Muscle of leg (tissue), 11 donors: ENCODE results near the gene STXBP5. TPM values are rescaled to one million over a fixed set of nuclear protein-coding genes. Genes with fewer than 3 reads are reported as not detected.
A peak's percentile ranks its signal among the peaks of the same experiment; 100 is the strongest.

Experiments used
- DNase-seq: peaks from one replicate; pipeline ENCODE4 v3.0.0; 2013
- H3K27ac ChIP-seq: one replicate; pipeline ENCODE4 v1.5.1; 2013; ENCODE audit warnings: mild to moderate bottlenecking, low read length, control low read depth
- H3K27me3 ChIP-seq: one replicate; pipeline ENCODE4 v1.6.1; 2013; ENCODE audit warnings: low read length; ENCODE audit not compliant: control insufficient read depth, insufficient read depth
- H3K36me3 ChIP-seq: one replicate; pipeline ENCODE4 v1.6.1; 2013; ENCODE audit warnings: low read length; ENCODE audit not compliant: control insufficient read depth, insufficient read depth
- H3K4me1 ChIP-seq: one replicate; pipeline ENCODE4 v1.6.1; 2013; ENCODE audit warnings: low read length; ENCODE audit not compliant: control insufficient read depth, insufficient read depth
- H3K4me3 ChIP-seq: one replicate; pipeline ENCODE4 v1.5.1; 2013; ENCODE audit warnings: low read length, control low read depth
- H3K9me3 ChIP-seq: replicated peaks from 2 replicates; pipeline ENCODE4 v1.6.1; 2013; ENCODE audit warnings: low read depth, low read length; ENCODE audit not compliant: control insufficient read depth
- WGBS: methylation state at CpG from one replicate; pipeline ENCODE4 v1.1.5; 2013; ENCODE audit warnings: missing lambda C conversion rate; ENCODE audit not compliant: insufficient coverage; 5-methylcytosine and 5-hydroxymethylcytosine counted together
- polyA plus RNA-seq, 8 donors: library from polyadenylated mRNA; unstranded; fragments of 120-200 nt; gene quantifications; one replicate each; pipeline versions ENCODE4 v1.2.1 to v1.2.3, GENCODE V29; 2013; ENCODE audit warnings: inconsistent platforms in 1 of 8, low replicate concordance in 1 of 8; ENCODE audit not compliant: insufficient read length in 8 of 8, insufficient read depth in 1 of 8
- total RNA-seq: library from RNA; stranded (reverse); fragments of 120-200 nt; gene quantifications from one replicate; pipeline ENCODE4 v1.2.4, GENCODE V29; 2013

STXBP5 gene
- total and polyA plus RNA-seq, 9 donors = 9.8 to 15.7 (median 11.5) TPM

GRCh38 chr6:147262946-147263345 lies 58.7 kb downstream of the STXBP5 start:
- Histone ChIP-seq H3K36me3 (no peaks in the 10 kb centered on the region), H3K4me3 (no peak overlapping the region), H3K9me3 (no peaks in the 10 kb centered on the region), H3K27me3 (no peaks in the 10 kb centered on the region), H3K4me1 (no peaks in the 10 kb centered on the region), H3K27ac (no peak overlapping the region)
- no peak for DNase-seq
- WGBS = no CpG with 5 or more reads among the region's 1 CpG

- DNase-seq = no peak
- Histone ChIP-seq H3K36me3 (no peaks in the 10 kb centered on the region), H3K4me3 (no peak overlapping the region), H3K9me3 (no peaks in the 10 kb centered on the region), H3K4me1 (no peaks in the 10 kb centered on the region), H3K27ac (no peak overlapping the region), H3K27me3 (no peaks in the 10 kb centered on the region)
- WGBS = no CpG with 5 or more reads among the region's 3 CpGs
These were observed 62.6 kb downstream of the STXBP5 start for GRCh38 chr6:147266821-147267220.

- H3K4me3 ChIP-seq = no peak overlapping the region
- no peaks in the 10 kb centered on the region for H3K9me3 ChIP-seq
- no peak overlapping the region for H3K27ac ChIP-seq
- H3K4me1 ChIP-seq = no peaks in the 10 kb centered on the region
- no peaks in the 10 kb centered on the region for H3K36me3 ChIP-seq
- no peaks in the 10 kb centered on the region for H3K27me3 ChIP-seq
- no CpG with 5 or more reads among the region's 2 CpGs for WGBS
- DNase-seq = no peak
These were observed 63.4 kb downstream of the STXBP5 start for GRCh38 chr6:147267658-147268057.

- H3K4me3 ChIP-seq = no peak overlapping the region
- H3K36me3 ChIP-seq = no peaks in the 10 kb centered on the region
- H3K4me1 ChIP-seq = no peaks in the 10 kb centered on the region
- DNase-seq = no peak
- no peak overlapping the region for H3K27ac ChIP-seq
- no peaks in the 10 kb centered on the region for H3K27me3 ChIP-seq
- no peaks in the 10 kb centered on the region for H3K9me3 ChIP-seq
These were observed 64.0 kb downstream of the STXBP5 start for GRCh38 chr6:147268254-147268653.

DNA sequence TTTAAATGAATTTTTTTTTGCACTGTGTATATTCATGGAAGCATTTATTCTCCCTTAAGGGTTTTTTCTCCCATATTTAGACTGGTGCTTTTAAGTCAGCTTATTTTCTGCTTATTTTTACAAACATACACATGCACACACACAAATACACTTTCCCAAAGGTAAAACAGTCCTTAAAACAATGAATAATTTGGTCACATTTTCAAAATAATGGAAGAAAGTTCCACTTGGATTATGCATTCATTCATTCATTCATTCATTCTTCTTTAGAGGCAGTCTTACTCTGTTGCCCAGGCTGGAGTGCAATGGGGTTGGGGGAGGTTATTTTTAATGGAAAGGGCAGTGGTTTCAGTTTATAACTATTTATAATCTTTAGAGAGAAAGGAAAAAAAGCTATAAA lies 69.8 kb downstream of the STXBP5 start:
- H3K4me1 ChIP-seq = no peaks in the 10 kb centered on the region
- no peak overlapping the region for H3K27ac ChIP-seq
- H3K9me3 ChIP-seq = no peaks in the 10 kb centered on the region
- H3K36me3 ChIP-seq = peaks cover 3% of the 10 kb centered on the region
- H3K27me3 ChIP-seq = no peaks in the 10 kb centered on the region
- H3K4me3 ChIP-seq = no peak overlapping the region
- no peak for DNase-seq

DNA sequence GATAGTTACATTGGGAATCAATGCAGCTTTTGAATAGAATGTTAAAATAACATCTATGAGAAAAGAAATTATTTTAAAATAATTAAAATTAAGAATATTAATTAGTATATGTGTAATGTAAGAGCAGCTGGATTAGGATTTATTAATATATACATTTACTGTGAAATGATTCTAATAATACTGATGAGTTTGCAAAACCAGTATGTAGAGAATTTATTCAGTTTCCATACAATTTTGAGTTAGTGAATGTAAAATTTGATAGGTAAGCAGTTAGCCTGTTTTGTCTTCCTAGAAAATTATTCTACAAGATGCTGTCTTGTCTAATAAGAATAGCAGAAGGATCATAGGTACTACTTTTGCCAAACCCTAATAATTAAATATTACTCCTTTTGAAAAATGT lies 70.6 kb downstream of the STXBP5 start:
- H3K4me3 ChIP-seq = no peak overlapping the region
- no peaks in the 10 kb centered on the region for H3K27me3 ChIP-seq
- no peaks in the 10 kb centered on the region for H3K4me1 ChIP-seq
- DNase-seq = no peak
- no peak overlapping the region for H3K27ac ChIP-seq
- H3K9me3 ChIP-seq = no peaks in the 10 kb centered on the region
- peaks cover 3% of the 10 kb centered on the region for H3K36me3 ChIP-seq

- no peaks in the 10 kb centered on the region for H3K9me3 ChIP-seq
- DNase-seq = no peak
- H3K27ac ChIP-seq = no peak overlapping the region
- no peak overlapping the region for H3K4me3 ChIP-seq
- H3K4me1 ChIP-seq = peaks cover 2% of the 10 kb centered on the region
- 71% methylated on average over 1 of the region's 2 CpGs for WGBS
- peaks cover 3% of the 10 kb centered on the region for H3K36me3 ChIP-seq
- H3K27me3 ChIP-seq = no peaks in the 10 kb centered on the region
These were observed 74.7 kb downstream of the STXBP5 start for GRCh38 chr6:147278891-147279290.

DNA sequence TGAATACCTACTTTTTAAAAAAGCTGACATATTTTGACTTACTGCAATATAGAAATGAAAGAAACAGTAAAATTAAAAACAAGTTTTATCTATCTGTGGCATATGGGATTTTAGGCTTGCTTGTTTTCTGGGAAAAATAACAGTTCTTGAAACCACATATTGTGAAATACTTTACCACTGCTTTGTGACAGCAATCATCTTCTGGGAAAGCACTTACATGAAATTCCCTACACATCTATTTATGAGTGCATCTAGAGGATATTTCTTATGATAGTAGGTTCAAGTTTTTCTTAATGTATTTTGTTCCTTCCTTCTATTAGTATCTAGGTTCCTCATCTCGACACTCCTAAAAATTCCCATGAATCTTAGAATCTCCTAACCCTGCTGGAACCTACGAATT lies 75.2 kb downstream of the STXBP5 start:
- Histone ChIP-seq H3K4me1 (peaks cover 2% of the 10 kb centered on the region), H3K27ac (no peak overlapping the region), H3K27me3 (no peaks in the 10 kb centered on the region), H3K9me3 (no peaks in the 10 kb centered on the region), H3K4me3 (no peak overlapping the region), H3K36me3 (peaks cover 3% of the 10 kb centered on the region)
- DNase-seq = peak; percentile 44
- no CpG with 5 or more reads among the region's 2 CpGs for WGBS

DNA sequence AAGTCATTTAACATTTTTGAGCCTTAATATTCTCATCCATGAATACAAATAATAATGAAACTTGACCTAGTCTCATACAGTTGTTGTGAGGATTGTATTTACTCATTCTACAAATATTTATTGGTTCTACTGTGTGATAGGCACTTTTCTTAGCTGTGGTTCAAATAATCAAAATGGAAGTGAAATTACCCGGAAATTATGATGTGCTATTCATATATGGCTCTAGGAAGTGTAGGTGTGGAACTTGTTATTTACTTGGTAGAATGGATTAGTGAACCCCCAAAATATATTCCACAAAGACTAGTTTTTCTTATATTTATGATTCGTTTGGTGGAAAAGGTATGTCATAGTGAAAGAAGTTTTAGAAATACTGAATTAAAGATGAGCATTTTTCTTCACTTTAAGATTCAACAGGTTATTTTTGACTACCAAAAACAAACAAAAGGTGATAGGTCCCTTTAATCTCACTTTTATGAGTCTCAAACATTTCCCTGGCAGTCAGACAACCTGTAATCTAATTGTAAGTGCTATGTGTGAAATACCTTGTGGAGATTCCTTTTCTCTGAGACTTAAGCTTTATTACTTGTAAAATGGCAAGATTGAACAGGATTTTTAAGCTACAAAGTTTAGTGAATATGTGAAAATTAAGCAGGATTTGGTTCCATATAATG lies 77.8 kb downstream of the STXBP5 start:
- WGBS = no CpG with 5 or more reads among the region's 2 CpGs
- no peak overlapping the region for H3K27ac ChIP-seq
- no peaks in the 10 kb centered on the region for H3K27me3 ChIP-seq
- no peak for DNase-seq
- no peak overlapping the region for H3K4me3 ChIP-seq
- H3K36me3 ChIP-seq = peaks cover 3% of the 10 kb centered on the region
- peaks cover 2% of the 10 kb centered on the region for H3K4me1 ChIP-seq
- H3K9me3 ChIP-seq = no peaks in the 10 kb centered on the region

GRCh38 chr6:147282566-147282959 lies 78.3 kb downstream of the STXBP5 start:
- 60% methylated on average over 1 of the region's 4 CpGs for WGBS
- no peak overlapping the region for H3K27ac ChIP-seq
- no peak for DNase-seq
- H3K4me1 ChIP-seq = peaks cover 2% of the 10 kb centered on the region
- no peaks in the 10 kb centered on the region for H3K27me3 ChIP-seq
- H3K36me3 ChIP-seq = peaks cover 3% of the 10 kb centered on the region
- no peak overlapping the region for H3K4me3 ChIP-seq
- no peaks in the 10 kb centered on the region for H3K9me3 ChIP-seq

GRCh38 chr6:147283460-147283859 lies 79.2 kb downstream of the STXBP5 start:
- Histone ChIP-seq H3K4me3 (no peak overlapping the region), H3K36me3 (peaks cover 3% of the 10 kb centered on the region), H3K27me3 (no peaks in the 10 kb centered on the region), H3K9me3 (no peaks in the 10 kb centered on the region), H3K27ac (no peak overlapping the region), H3K4me1 (peaks cover 2% of the 10 kb centered on the region)
- WGBS = 0% methylated on average over 2 of the region's 5 CpGs
- DNase-seq = peak; percentile 50
